Measurements from ENCODE around the gene ZNF180.
"Not testable (repeated sequence)": the region's sequence is repeated elsewhere in the genome, so short reads cannot be mapped to it uniquely, and the experiment has no call there.

Gene ZNF180

GRCh38 chr19:44499559-44499958 is 763 bp downstream of the ZNF180 start:
- DNase-seq (ENCODE audit: low read depth in 1 of 2, low spot score in 1 of 2) = no peak

GRCh38 chr19:44498988-44499387 is 1.3 kb downstream of the ZNF180 start:
- no peak for DNase-seq (ENCODE audit: low read depth in 1 of 2, low spot score in 1 of 2)

- no peak for DNase-seq (ENCODE audit: low read depth in 1 of 2, low spot score in 1 of 2)
Observed at GRCh38 chr19:44496711-44497110, 3.6 kb downstream of the ZNF180 start.

DNA sequence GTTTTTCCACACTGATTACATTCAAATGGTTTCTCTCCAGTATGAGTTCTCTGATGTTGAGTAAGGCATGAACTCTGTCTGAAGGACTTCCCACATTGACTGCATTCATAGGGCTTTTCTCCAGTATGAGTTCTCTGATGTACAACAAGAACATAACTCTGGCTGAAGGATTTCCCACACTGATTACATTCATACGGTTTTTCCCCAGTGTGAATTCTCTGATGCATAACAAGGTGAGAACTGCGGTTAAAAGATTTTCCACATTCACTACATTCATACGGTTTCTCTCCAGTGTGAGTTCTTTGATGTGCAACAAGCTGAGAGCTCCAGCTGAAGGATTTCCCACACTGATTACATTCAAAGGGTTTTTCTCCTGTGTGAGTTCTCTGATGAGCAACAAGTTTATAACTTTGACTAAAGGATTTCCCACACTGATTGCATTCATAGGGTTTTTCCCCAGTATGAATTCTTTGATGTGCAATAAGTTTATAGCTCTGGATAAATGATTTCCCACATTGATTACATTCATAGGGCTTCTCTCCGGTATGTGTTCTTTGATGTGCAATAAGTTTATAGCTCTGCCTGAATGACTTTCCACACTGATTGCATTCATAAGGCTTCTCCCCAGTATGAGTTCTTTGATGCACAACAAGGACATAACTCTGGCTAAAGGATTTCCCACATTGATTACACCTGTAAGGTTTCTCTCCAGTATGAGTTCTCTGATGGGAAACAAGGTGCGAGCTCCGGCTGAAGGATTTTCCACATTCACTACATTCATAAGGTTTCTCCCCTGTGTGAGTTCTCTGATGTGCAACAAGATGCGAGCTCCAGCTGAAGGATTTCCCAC is 23.5 kb downstream of the ZNF180 start:
- DNase-seq (ENCODE audit: low read depth in 1 of 2, low spot score in 1 of 2) = no peak

DNA sequence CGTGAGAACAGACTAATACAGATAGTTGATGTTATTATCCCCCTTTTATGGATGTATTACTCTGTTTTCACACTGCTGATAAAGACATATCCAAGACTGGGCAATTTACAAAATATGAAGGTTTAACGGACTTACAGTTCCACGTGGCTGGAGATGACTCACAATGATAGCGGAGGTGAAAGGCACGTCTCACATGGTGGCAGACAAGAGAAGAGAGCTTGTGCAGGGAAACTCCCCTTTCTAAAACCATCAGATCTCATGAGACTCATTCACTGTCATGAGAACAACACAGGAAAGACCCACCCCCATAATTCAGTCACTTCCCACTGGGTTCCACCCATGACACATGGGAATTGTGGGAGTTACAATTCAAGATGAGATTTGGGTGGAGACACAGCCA is 31.6 kb downstream of the ZNF180 start:
- DNase-seq (ENCODE audit: low read depth in 1 of 2, low spot score in 1 of 2) = not testable (repeated sequence)

GRCh38 chr19:44462600-44463286 is 37.6 kb downstream of the ZNF180 start:
- not testable (repeated sequence) for DNase-seq (ENCODE audit: low read depth in 1 of 2, low spot score in 1 of 2)

DNA sequence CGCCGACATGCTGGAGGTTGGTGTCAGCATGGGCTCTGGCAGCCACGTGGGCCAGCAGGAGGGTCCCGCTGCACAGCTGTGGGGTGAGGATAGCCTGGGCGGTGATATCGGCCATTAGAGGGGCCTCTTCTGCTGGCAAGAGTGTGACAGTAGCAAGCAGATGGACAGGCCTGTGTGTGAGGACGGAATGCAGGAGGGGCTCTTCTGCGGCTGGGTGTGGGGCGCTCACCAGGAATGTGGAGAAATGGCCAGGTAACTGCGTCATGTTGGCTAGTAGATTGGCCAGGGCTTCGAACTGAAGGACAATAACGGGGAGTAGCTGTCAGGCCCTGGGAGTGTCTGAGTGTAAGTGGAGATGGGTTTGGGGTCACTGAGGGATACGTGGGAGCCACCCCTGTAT is 44.3 kb downstream of the ZNF180 start:
- not testable (repeated sequence) for DNase-seq (ENCODE audit: low read depth in 1 of 2, low spot score in 1 of 2)

GRCh38 chr19:44455100-44455499 is 45.2 kb downstream of the ZNF180 start:
- no peak for DNase-seq (ENCODE audit: low read depth in 1 of 2, low spot score in 1 of 2)

DNA sequence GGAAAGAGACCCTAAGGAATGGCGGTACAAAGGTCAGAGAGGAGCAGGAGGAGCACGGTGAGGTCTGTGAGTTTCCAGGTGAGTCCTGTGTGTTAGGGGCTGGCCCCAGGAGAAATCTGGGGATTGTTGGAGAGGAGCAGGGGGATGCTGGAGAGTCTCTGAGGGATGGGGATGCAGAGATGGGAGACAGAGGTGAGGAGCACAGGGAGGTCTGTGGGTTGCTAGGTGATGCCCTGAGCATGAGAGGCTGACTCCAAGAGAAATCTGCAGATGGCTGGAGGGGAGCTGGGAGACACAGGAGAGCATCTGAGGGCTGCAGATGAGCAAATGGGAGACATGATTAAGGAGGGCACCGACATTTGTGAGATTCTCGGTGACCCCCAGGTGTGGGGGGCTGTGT is 48.0 kb downstream of the ZNF180 start:
- DNase-seq (ENCODE audit: low read depth in 1 of 2, low spot score in 1 of 2) = no peak

GRCh38 chr19:44451687-44452086 is 48.6 kb downstream of the ZNF180 start:
- no peak for DNase-seq (ENCODE audit: low read depth in 1 of 2, low spot score in 1 of 2)

GRCh38 chr19:44447916-44448674 is 52.2 kb downstream of the ZNF180 start, which contains the start of gene ZNF229:
ZNF229 (minus strand) TSS chr19:44448472; CDS start chr19:44442847, 5,625 bp downstream.
- DNase-seq (ENCODE audit: low read depth in 1 of 2, low spot score in 1 of 2) = peak; percentile 11 to 29

- DNase-seq (ENCODE audit: low read depth in 1 of 2, low spot score in 1 of 2) = no peak
Observed at GRCh38 chr19:44438441-44438840, 61.9 kb downstream of the ZNF180 start.

DNA sequence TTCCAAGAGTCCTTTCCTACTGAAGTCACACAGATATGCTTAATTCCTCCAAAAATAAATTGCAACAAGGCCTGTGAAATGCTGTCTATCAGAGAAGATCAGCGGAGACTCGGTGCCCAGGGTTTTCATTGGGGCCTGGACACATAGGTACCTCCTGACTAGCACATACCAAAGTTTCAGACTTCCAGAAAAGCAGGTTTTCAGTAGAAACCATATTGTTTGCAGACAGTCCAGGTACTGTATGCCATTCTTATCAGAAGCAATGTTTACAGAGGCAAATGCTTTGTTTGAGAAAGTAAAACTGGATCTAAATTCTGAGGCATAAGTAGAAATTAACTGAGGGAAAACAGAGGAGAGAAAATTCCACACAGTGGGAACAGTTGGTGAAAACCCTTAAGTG is 64.9 kb downstream of the ZNF180 start:
- no peak for DNase-seq (ENCODE audit: low read depth in 1 of 2, low spot score in 1 of 2)

- no peak for DNase-seq (ENCODE audit: low read depth in 1 of 2, low spot score in 1 of 2)
Observed at GRCh38 chr19:44430956-44431355, 69.4 kb downstream of the ZNF180 start.
